ENCODE results near the gene C1orf226. TPM values are rescaled to one million over a fixed set of nuclear protein-coding genes. Genes with fewer than 3 reads are reported as not detected.

C1orf226 gene
- total and polyA plus RNA-seq, 2 of the 4 experiments (the other 2 are of a cell fraction) = under 0.01 to 0.10 TPM

DNA sequence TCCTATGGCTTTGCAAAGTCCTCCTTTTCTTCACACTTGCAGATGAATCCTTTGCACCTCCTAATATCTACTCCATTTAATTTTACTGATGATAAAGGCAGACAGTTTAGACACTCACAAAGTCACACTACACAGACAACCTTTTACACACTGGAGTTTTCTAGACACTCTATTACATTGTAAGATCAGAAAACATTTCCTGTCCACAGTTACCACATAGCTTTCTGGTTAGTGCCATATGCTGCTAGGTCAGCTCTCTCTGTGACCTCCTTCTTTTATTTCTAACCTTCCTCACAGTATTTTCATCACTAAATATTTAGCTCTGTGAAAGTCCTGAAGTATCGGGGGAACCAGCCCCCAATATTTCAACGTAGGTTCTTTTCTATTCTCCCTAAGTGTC, 25.3 kb downstream of the C1orf226 start:
- CTCF ChIA-PET = no interaction called here
- intact Hi-C loops (cut with micrococcal nuclease) = no loop called here
- POLR2A ChIA-PET (ENCODE audit: unreplicated experiment) = no interaction called here

More for the DNA sequence above, 25.3 kb downstream of the C1orf226 start:
- Histone ChIP-seq H3K27me3 (ENCODE audit: control insufficient read depth, insufficient read depth, low read length) (no peaks in the 10 kb centered on the region), H3K4me3 (ENCODE audit: insufficient read depth, low read depth, low read length) (no peak overlapping the region), H4K20me1 (ENCODE audit: insufficient read depth, low read length) (no peaks in the 10 kb centered on the region), H3K4ac (ENCODE audit: low read depth, low read length) (no peak overlapping the region), H3K14ac (replicated peaks; ENCODE audit: low read depth, low read length) (no peak overlapping the region), H2AK9ac (replicated peaks; ENCODE audit: low read depth, low read length, poor library complexity) (no peak overlapping the region), H2AFZ (replicated peaks; ENCODE audit: low read length, poor library complexity) (no peak overlapping the region), H3K4me2 (ENCODE audit: low read depth, low read length) (no peak overlapping the region), H2BK20ac (ENCODE audit: low read depth, low read length) (no peak overlapping the region), H4K8ac (ENCODE audit: low read depth in 2 of 2, low read length in 2 of 2) (no peak overlapping the region), H3K27ac (ENCODE audit: insufficient read depth, low read length) (no peak overlapping the region), H3K36me3 (ENCODE audit: control insufficient read depth, insufficient read depth, low read length) (no peaks in the 10 kb centered on the region), H2BK5ac (ENCODE audit: low read depth, low read length, poor library complexity, severe bottlenecking) (no peak overlapping the region), H3K9me3 (ENCODE audit: control insufficient read depth, insufficient read depth, low read length) (no peaks in the 10 kb centered on the region), H2BK120ac (ENCODE audit: low read depth, low read length) (no peak overlapping the region), H4K5ac (ENCODE audit: low read depth, low read length) (no peak overlapping the region), H3K18ac (ENCODE audit: low read depth, low read length) (no peak overlapping the region), H3K79me1 (ENCODE audit: low read depth in 1 of 2, low read length in 2 of 2) (no peaks in the 10 kb centered on the region), H3K4me1 (ENCODE audit: control insufficient read depth, insufficient read depth, low read length) (no peaks in the 10 kb centered on the region; the same call in 1 of the 2 replicates), H4K91ac (ENCODE audit: insufficient read depth, low read depth, low read length) (no peak overlapping the region), H2AK5ac (ENCODE audit: low read depth, low read length) (no peak overlapping the region), H3K9me1 (ENCODE audit: insufficient read depth, low read length) (no peaks in the 10 kb centered on the region), H2BK15ac (ENCODE audit: low read depth, low read length) (no peak overlapping the region), H3K23ac (ENCODE audit: low read depth, low read length) (no peak overlapping the region), H3K9ac (ENCODE audit: low read depth, low read length) (no peak overlapping the region), H3K56ac (ENCODE audit: extremely low read depth, insufficient read depth, low read length) (no peak overlapping the region)
- in situ Hi-C loops (cut with MboI; ENCODE audit: low sequenced_read_pairs) = no loop called here
- dilution Hi-C loops (cut with HindIII; ENCODE audit: low sequenced_read_pairs, unreplicated experiment) = no loop called here
- ATAC-seq (ENCODE audit: low read depth) (no peak), DNase-seq (no peak)
- TF ChIP-seq FOS (IDR thresholded peaks at IDR 0.05; ENCODE audit: low read depth, low read length) (no peak), RAD21 (IDR thresholded peaks at IDR 0.05; ENCODE audit: low read length) (no peak), BHLHE40 (IDR thresholded peaks at IDR 0.05; ENCODE audit: low read depth, low read length) (no peak), MAZ (IDR thresholded peaks at IDR 0.05; ENCODE audit: borderline replicate concordance, low read depth, low read length) (no peak)
- TF ChIP-seq, protein P1, sequence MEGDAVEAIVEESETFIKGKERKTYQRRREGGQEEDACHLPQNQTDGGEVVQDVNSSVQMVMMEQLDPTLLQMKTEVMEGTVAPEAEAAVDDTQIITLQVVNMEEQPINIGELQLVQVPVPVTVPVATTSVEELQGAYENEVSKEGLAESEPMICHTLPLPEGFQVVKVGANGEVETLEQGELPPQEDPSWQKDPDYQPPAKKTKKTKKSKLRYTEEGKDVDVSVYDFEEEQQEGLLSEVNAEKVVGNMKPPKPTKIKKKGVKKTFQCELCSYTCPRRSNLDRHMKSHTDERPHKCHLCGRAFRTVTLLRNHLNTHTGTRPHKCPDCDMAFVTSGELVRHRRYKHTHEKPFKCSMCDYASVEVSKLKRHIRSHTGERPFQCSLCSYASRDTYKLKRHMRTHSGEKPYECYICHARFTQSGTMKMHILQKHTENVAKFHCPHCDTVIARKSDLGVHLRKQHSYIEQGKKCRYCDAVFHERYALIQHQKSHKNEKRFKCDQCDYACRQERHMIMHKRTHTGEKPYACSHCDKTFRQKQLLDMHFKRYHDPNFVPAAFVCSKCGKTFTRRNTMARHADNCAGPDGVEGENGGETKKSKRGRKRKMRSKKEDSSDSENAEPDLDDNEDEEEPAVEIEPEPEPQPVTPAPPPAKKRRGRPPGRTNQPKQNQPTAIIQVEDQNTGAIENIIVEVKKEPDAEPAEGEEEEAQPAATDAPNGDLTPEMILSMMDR (conservative IDR thresholded peaks at IDR 0.05; ENCODE audit: low read depth, low read length) = no peak
- no TSS peak for BruUV-seq (replicated peaks)
- WGBS, 2 experiments (ENCODE audit: extremely low coverage in 2 of 2, insufficient read length in 1 of 2) = no CpG with 5 or more reads among the region's 2 CpGs

All from IMR-90 (cell line).